Adrenal gland (tissue), 12 donors: ENCODE data around the gene SLC2A13. TPM values are rescaled to one million over a fixed set of nuclear protein-coding genes. Genes with fewer than 3 reads are reported as not detected.

Experiments used
- DNase-seq, 7 donors: peaks; one replicate each; pipeline ENCODE4 v3.0.0-alpha.2; 2019 to 2020
- H3K27ac ChIP-seq, 5 donors: fragments of 200-600 bp; sonication (generic) in 4 of 5; 1 replicate in 3 of 5; 2 replicates in 2 of 5; pipeline versions ENCODE4 v1.5.1 to v1.8.0; 2016 to 2020; ENCODE audit warnings: mild to moderate bottlenecking in 1 of 5
- H3K27me3 ChIP-seq: fragments of 200-600 bp; 2 replicates; pipeline ENCODE4 v1.8.0; 2021
- H3K36me3 ChIP-seq, 2 donors: fragments of 200-600 bp; replicated peaks in 1 of 2; 1 replicate in 1 of 2; 2 replicates in 1 of 2; pipeline versions ENCODE4 v1.5.1 to v1.8.0; 2018 to 2022
- H3K4me1 ChIP-seq, 2 donors: fragments of 200-600 bp; replicated peaks in 1 of 2; 1 replicate in 1 of 2; 2 replicates in 1 of 2; pipeline versions ENCODE4 v1.5.1 to v1.8.0; 2018 to 2021
- H3K4me3 ChIP-seq, 4 donors: fragments of 200-600 bp; sonication (generic) in 3 of 4; one replicate each; pipeline ENCODE4 v1.5.1; 2016 to 2018
- H3K9me3 ChIP-seq, 3 donors: fragments of 200-600 bp; sonication (generic) in 1 of 3; replicated peaks in 1 of 3; 1 replicate in 2 of 3; 2 replicates in 1 of 3; pipeline versions ENCODE4 v1.5.1 to v1.8.0; 2016 to 2021
- CTCF ChIP-seq, 6 experiments: fragments of 450-650 bp in 4 of 6; fragments of 200-600 bp in 2 of 6; sonication (generic) in 1 of 6; IDR thresholded peaks; 1 replicate in 5 of 6; 2 replicates in 1 of 6; pipeline versions ENCODE4 v1.5.1 to v1.8.0; 2016 to 2021; ENCODE audit warnings: antibody characterized with exemption in 6 of 6, mild to moderate bottlenecking in 2 of 6, moderate library complexity in 1 of 6
- POLR2A ChIP-seq, 2 donors: fragments of 450-650 bp; IDR thresholded peaks; one replicate each; pipeline ENCODE4 v1.6.1; 2017; ENCODE audit warnings: antibody characterized with exemption in 2 of 2, mild to moderate bottlenecking in 2 of 2, moderate library complexity in 1 of 2
- WGBS, 4 donors: extraction: QIAGEN DNeasy Blood & Tissue Kit in 2 of 4; methylation state at CpG; one replicate each; pipeline versions ENCODE4 v1.1.5 to v1.1.7; 2013 to 2017; 5-methylcytosine and 5-hydroxymethylcytosine counted together
- intact Hi-C, 2 donors: fragments of 100-400 bp; cut with DNase I; formaldehyde crosslinking; loops; one replicate each; pipeline versions ENCODE4 v1.14.1 to v1.15.0; 2022 to 2023
- polyA plus RNA-seq, 3 donors: library from polyadenylated mRNA; stranded (reverse); fragments of 200-250 nt in 2 of 3; fragments of 350-450 nt in 1 of 3; fragmentation: Illumina TruSeq in 1 of 3; extraction: RNeasy Lipid Tissue Mini Kit (QIAGEN cat#74804) in 1 of 3; gene quantifications; one replicate each; pipeline ENCODE4 v1.2.3, GENCODE V29; 2013 to 2014
- total RNA-seq, 9 donors: library from RNA; depleted of rRNA in 4 of 9; stranded (reverse); fragments of >200 nt in 4 of 9; fragments of 120-200 nt in 1 of 9; fragmentation: NEBNext Ultra II Directional in 1 of 9; extraction: Animal tissue kit (Norgen Biotek cat#: 25700) in 1 of 9; gene quantifications; one replicate each; pipeline versions ENCODE4 v1.1.0 to v1.2.4, GENCODE V29; 2013 to 2023
- donor health status: healthy with polysubstance abuse.
- donor health status: Bipolar disorder and iron deficiency.
- donor health status: DM: yes; HTN: yes; CAD: no.
- donor health status: DM: no; HTN: no; CAD: no.
- donor health status: DM: no; HTN: no; CAD: no.
- donor health status: DM: yes; HTN: yes; CAD: no.

Gene SLC2A13
- total and polyA plus RNA-seq, 12 donors, result 3.5 to 49.1 (median 27.0) TPM

GRCh38 chr12:39780913-39781446, 324.9 kb downstream of the SLC2A13 start:
- H3K36me3 ChIP-seq, result no peaks in the 10 kb centered on the region
- intact Hi-C loops, result no loop called here
- no peaks in the 10 kb centered on the region for H3K4me1 ChIP-seq
- H3K27ac ChIP-seq, result no peak overlapping the region
- DNase-seq, result no peak
- no peak for TF ChIP-seq POLR2A (IDR thresholded peaks at IDR 0.05)
- TF ChIP-seq CTCF (IDR thresholded peaks at IDR 0.05), result no peak
- 88 to 95% (median 91%) methylated on average over 4 of the region's 4 CpGs for WGBS, 4 donors
- H3K9me3 ChIP-seq, result no peaks in the 10 kb centered on the region
- no peak overlapping the region for H3K4me3 ChIP-seq
- H3K27me3 ChIP-seq, result no peaks in the 10 kb centered on the region

- TF ChIP-seq CTCF (IDR thresholded peaks at IDR 0.05), result no peak
- no peak for TF ChIP-seq POLR2A (IDR thresholded peaks at IDR 0.05)
- Histone ChIP-seq H3K27ac (no peak overlapping the region), H3K36me3 (no peaks in the 10 kb centered on the region), H3K27me3 (no peaks in the 10 kb centered on the region), H3K9me3 (no peaks in the 10 kb centered on the region), H3K4me1 (no peaks in the 10 kb centered on the region), H3K4me3 (no peak overlapping the region)
- 86 to 93% (median 92%) methylated on average over 2 of the region's 2 CpGs for WGBS, 4 donors
- intact Hi-C loops, result no loop called here
- no peak for DNase-seq
These were observed 325.4 kb downstream of the SLC2A13 start for GRCh38 chr12:39780411-39780912.

GRCh38 chr12:39779768-39780340, 326.0 kb downstream of the SLC2A13 start:
- intact Hi-C loops, result no loop called here
- H3K27ac ChIP-seq, result no peak overlapping the region
- H3K4me3 ChIP-seq, result no peak overlapping the region
- no peaks in the 10 kb centered on the region for H3K4me1 ChIP-seq
- WGBS, 4 donors, result 81 to 90% (median 84%) methylated on average over 5 of the region's 5 CpGs
- TF ChIP-seq CTCF (IDR thresholded peaks at IDR 0.05) (no peak), POLR2A (IDR thresholded peaks at IDR 0.05) (no peak)
- H3K27me3 ChIP-seq, result no peaks in the 10 kb centered on the region
- DNase-seq, result no peak
- H3K36me3 ChIP-seq, result no peaks in the 10 kb centered on the region
- no peaks in the 10 kb centered on the region for H3K9me3 ChIP-seq

- no peak overlapping the region for H3K27ac ChIP-seq
- H3K4me3 ChIP-seq, result no peak overlapping the region
- H3K9me3 ChIP-seq, result no peaks in the 10 kb centered on the region
- H3K4me1 ChIP-seq, result peaks cover 0 to 11% of the 10 kb centered on the region in 2 donors
- intact Hi-C loops, result no loop called here
- 91 to 98% (median 94%) methylated on average over 11 of the region's 11 CpGs for WGBS, 4 donors
- no peaks in the 10 kb centered on the region for H3K27me3 ChIP-seq
- no peaks in the 10 kb centered on the region for H3K36me3 ChIP-seq
- DNase-seq, result no peak
- TF ChIP-seq CTCF (IDR thresholded peaks at IDR 0.05) (no peak), POLR2A (IDR thresholded peaks at IDR 0.05) (no peak)
These were observed 328.4 kb downstream of the SLC2A13 start for GRCh38 chr12:39777465-39777864.
